SH-SY5Y (cell line): ENCODE data around the gene SETBP1.

Experiments
- GATA2 ChIP-seq: IDR thresholded peaks from 2 replicates; pipeline ENCODE4 v1.6.1; 2011; ENCODE audit warnings: mild to moderate bottlenecking, low read depth, low read length
- GATA3 ChIP-seq: IDR thresholded peaks from 2 replicates; pipeline ENCODE4 v1.6.1; 2011; ENCODE audit warnings: low read depth, mild to moderate bottlenecking, low read length, moderate library complexity

DNA sequence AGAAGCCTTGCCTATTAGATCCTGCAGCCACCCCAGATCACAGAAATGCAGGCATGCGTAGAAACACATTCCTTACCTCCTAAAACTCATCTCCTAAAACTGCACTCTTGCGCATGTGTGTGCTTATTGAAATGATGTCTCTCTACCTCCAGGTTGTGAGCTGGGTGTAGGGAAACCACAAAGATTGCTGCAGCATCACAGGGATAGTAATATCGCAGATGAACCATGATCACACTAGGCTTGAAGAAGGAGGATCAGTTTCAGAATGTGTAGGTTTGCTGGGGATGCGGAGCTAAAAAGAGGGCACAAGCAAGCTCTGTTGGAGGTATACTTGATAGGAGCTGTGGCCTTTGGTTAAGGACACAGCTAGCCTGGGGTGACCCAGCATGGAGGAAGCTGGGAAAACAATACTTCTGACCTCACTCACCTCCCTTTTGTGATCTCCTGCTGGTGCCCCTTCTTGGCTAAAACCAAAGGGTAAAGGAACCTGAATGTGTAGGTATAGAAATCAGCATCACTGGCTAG lies 118.8 kb downstream of the SETBP1 start:
- TF ChIP-seq GATA2: no peak
- no peak for TF ChIP-seq GATA3
